ENCODE results near the gene LILRB5. TPM values are rescaled to one million over a fixed set of nuclear protein-coding genes. Genes with fewer than 3 reads are reported as not detected.

Gene LILRB5
- total RNA-seq, 1 experiment from 2014 or later = not detected

GRCh38 chr19:54268936-54269335, 11.9 kb upstream of the LILRB5 start:
- H3K27me3 Mint-ChIP-seq (ENCODE audit: unreplicated experiment) = peaks cover 100% of the 10 kb centered on the region
- H3K4me3 Mint-ChIP-seq (ENCODE audit: low read depth, unreplicated experiment) = no peak overlapping the region
- TF ChIP-seq CTCF (IDR thresholded peaks at IDR 0.05; ENCODE audit: unreplicated experiment) = no peak
- BruUV-seq (replicated peaks) = no TSS peak
- intact Hi-C loops (cut with micrococcal nuclease; ENCODE audit: unreplicated experiment) = loop anchor here (5.0 kb wide), 1 partner anchor 492 kb away; no protein-coding TSS in a partner anchor
- H3K27ac Mint-ChIP-seq (ENCODE audit: unreplicated experiment) = no peak overlapping the region
- H3K9me3 Mint-ChIP-seq (ENCODE audit: low read depth, unreplicated experiment) = no peaks in the 10 kb centered on the region
- H3K4me1 Mint-ChIP-seq (ENCODE audit: low read depth, unreplicated experiment) = no peaks in the 10 kb centered on the region
- CTCF ChIA-PET = interaction anchor here (0.9 kb wide), 1 partner anchor 96 kb away, joined by 3 read pairs; the partner anchor contains the start of gene TMC4
- no peak for DNase-seq
- no peaks in the 10 kb centered on the region for H3K36me3 Mint-ChIP-seq (ENCODE audit: insufficient read depth, unreplicated experiment)

GRCh38 chr19:54266133-54266532, 9.1 kb upstream of the LILRB5 start:
- H3K9me3 Mint-ChIP-seq (ENCODE audit: low read depth, unreplicated experiment) = no peaks in the 10 kb centered on the region
- H3K27ac Mint-ChIP-seq (ENCODE audit: unreplicated experiment) = no peak overlapping the region
- peak; percentile 93 for DNase-seq
- peak; percentile 75 for TF ChIP-seq CTCF (IDR thresholded peaks at IDR 0.05; ENCODE audit: unreplicated experiment)
- H3K4me3 Mint-ChIP-seq (ENCODE audit: low read depth, unreplicated experiment) = no peak overlapping the region
- no TSS peak for BruUV-seq (replicated peaks)
- peaks cover 92% of the 10 kb centered on the region for H3K27me3 Mint-ChIP-seq (ENCODE audit: unreplicated experiment)
- no peaks in the 10 kb centered on the region for H3K4me1 Mint-ChIP-seq (ENCODE audit: low read depth, unreplicated experiment)
- H3K36me3 Mint-ChIP-seq (ENCODE audit: insufficient read depth, unreplicated experiment) = no peaks in the 10 kb centered on the region
- CTCF ChIA-PET = interaction anchor here (0.8 to 1.9 kb wide), 13 partner anchors 16 to 129 kb away, joined by 3 to 21 read pairs (median 3); partner anchors contain the start of genes LENG1, MBOAT7, TMC4 and TSEN34
- intact Hi-C loops (cut with micrococcal nuclease; ENCODE audit: unreplicated experiment) = loop anchor here (5.0 kb wide), 1 partner anchor 489 kb away; no protein-coding TSS in a partner anchor

- TF ChIP-seq CTCF (IDR thresholded peaks at IDR 0.05; ENCODE audit: unreplicated experiment) = no peak
- DNase-seq = no peak
- Mint-ChIP-seq H3K36me3 (ENCODE audit: insufficient read depth, unreplicated experiment) (no peaks in the 10 kb centered on the region), H3K27ac (ENCODE audit: unreplicated experiment) (no peak overlapping the region), H3K9me3 (ENCODE audit: low read depth, unreplicated experiment) (no peaks in the 10 kb centered on the region), H3K4me1 (ENCODE audit: low read depth, unreplicated experiment) (no peaks in the 10 kb centered on the region), H3K27me3 (ENCODE audit: unreplicated experiment) (peaks cover 92% of the 10 kb centered on the region), H3K4me3 (ENCODE audit: low read depth, unreplicated experiment) (no peak overlapping the region)
- CTCF ChIA-PET = no interaction called here
- intact Hi-C loops (cut with micrococcal nuclease; ENCODE audit: unreplicated experiment) = no loop called here
- no TSS peak for BruUV-seq (replicated peaks)
Observed at GRCh38 chr19:54262470-54262869, 5.4 kb upstream of the LILRB5 start.

GRCh38 chr19:54262066-54262465, 5.0 kb upstream of the LILRB5 start:
- Mint-ChIP-seq H3K4me1 (ENCODE audit: low read depth, unreplicated experiment) (no peaks in the 10 kb centered on the region), H3K9me3 (ENCODE audit: low read depth, unreplicated experiment) (no peaks in the 10 kb centered on the region), H3K27ac (ENCODE audit: unreplicated experiment) (no peak overlapping the region), H3K36me3 (ENCODE audit: insufficient read depth, unreplicated experiment) (no peaks in the 10 kb centered on the region), H3K4me3 (ENCODE audit: low read depth, unreplicated experiment) (no peak overlapping the region), H3K27me3 (ENCODE audit: unreplicated experiment) (peaks cover 92% of the 10 kb centered on the region)
- CTCF ChIA-PET = no interaction called here
- intact Hi-C loops (cut with micrococcal nuclease; ENCODE audit: unreplicated experiment) = no loop called here
- TF ChIP-seq CTCF (IDR thresholded peaks at IDR 0.05; ENCODE audit: unreplicated experiment) = no peak
- BruUV-seq (replicated peaks) = no TSS peak
- DNase-seq = no peak
